Measurements from ENCODE around the gene EME2.

The EME2 gene

DNA sequence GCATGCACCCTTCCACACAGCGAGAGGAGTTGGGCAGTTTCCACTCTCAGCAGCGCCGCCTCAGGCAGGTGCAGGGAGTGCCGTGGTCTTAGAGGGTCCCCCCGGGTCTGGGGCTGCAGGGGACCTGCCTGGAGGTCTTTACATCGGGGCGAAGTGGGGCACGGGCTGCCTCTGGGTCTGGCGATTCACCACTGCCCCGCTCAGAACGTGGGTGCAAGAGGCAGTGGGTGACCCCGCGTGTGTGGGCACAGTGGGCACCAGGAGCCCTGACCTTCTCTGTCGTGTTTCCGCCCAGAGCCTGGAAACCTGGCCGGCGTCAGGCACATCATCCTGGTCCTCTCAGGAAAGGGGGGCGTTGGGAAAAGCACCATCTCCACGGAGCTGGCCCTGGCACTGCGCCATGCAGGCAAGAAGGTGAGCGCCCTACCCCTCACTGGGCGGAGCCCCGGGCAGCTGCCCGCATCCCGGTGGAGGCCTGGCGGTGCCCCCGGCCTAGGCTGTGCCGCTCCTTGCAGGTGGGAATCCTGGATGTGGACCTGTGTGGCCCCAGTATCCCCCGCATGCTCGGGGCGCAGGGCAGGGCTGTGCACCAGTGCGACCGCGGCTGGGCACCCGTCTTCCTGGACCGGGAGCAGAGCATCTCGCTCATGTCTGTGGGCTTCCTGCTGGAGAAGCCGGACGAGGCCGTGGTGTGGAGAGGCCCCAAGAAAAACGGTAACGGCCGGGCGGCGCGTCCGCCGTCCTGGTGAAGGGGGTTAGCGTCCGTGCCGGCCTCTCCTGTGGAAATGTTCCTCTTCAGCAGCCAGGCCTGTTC, 13.8 kb downstream of the EME2 start:
- H2AFZ ChIP-seq (ENCODE audit: low read depth, low read length), result no peak overlapping the region

DNA sequence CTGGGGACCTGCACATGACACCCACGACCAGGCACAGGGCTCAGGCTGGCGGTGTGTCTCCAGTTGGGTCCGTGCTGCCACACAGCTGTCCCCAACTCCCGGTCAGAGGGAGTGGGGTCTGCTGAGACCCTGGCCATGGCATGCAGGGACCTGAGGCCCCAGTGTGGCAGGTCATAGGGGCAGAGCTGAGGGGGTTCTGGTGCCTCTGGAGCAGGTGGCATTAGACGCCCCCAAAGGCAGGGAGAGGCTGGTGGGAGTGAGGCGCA, 14.4 kb downstream of the EME2 start:
- Histone ChIP-seq H2AFZ (ENCODE audit: low read depth, low read length) (no peak overlapping the region), H3K23ac (ENCODE audit: low read length in 2 of 2) (no peak overlapping the region), H3K4ac (ENCODE audit: low read depth in 1 of 2, low read length in 2 of 2) (no peak overlapping the region), H3K4me1 (ENCODE audit: control insufficient read depth, insufficient read depth, low read depth, low read length) (peaks cover 7% of the 10 kb centered on the region), H4K8ac (ENCODE audit: low read length) (no peak overlapping the region), H2BK5ac (ENCODE audit: low read depth, low read length, poor library complexity, severe bottlenecking) (no peak overlapping the region), H4K91ac (ENCODE audit: low read length) (no peak overlapping the region), H3K4me2 (ENCODE audit: low read length, poor library complexity, severe bottlenecking) (no peak overlapping the region), H2BK15ac (ENCODE audit: low read depth, poor library complexity, severe bottlenecking) (no peak overlapping the region), H3K14ac (ENCODE audit: low read length in 2 of 2) (no peak overlapping the region), H3K79me1 (replicated peaks; ENCODE audit: low read length, poor library complexity, severe bottlenecking) (peaks cover 43% of the 10 kb centered on the region), H2AK5ac (ENCODE audit: low read length, severe bottlenecking) (no peak overlapping the region), H3K18ac (ENCODE audit: low read depth in 1 of 2, low read length in 2 of 2) (no peak overlapping the region), H2BK12ac (ENCODE audit: low read length in 2 of 2) (no peak overlapping the region), H3K9ac (ENCODE audit: low read length) (no peak overlapping the region), H2BK120ac (ENCODE audit: low read depth, low read length) (no peak overlapping the region), H3K27ac (ENCODE audit: low read length, poor library complexity, severe bottlenecking) (no peak overlapping the region), H3K4me3 (ENCODE audit: insufficient read depth in 1 of 2, low read depth in 1 of 2, low read length in 2 of 2) (no peak overlapping the region), H3K36me3 (ENCODE audit: control insufficient read depth in 1 of 2, insufficient read depth in 2 of 2, low read depth in 1 of 2, low read length in 2 of 2) (peaks cover 27 to 70% of the 10 kb centered on the region in 2 experiments), H3K27me3 (ENCODE audit: control insufficient read depth in 1 of 2, insufficient read depth in 1 of 2, low read length in 2 of 2) (no peaks in the 10 kb centered on the region), H3K9me3 (ENCODE audit: control insufficient read depth, low read length) (no peaks in the 10 kb centered on the region)
- 95% methylated on average over 6 of the region's 6 CpGs for WGBS
- DNase-seq, result no peak

More for the DNA sequence above, 13.8 kb downstream of the EME2 start:
- Histone ChIP-seq H3K9me3 (ENCODE audit: control insufficient read depth, low read length) (no peaks in the 10 kb centered on the region), H3K36me3 (ENCODE audit: control insufficient read depth in 1 of 2, insufficient read depth in 2 of 2, low read depth in 1 of 2, low read length in 2 of 2) (peaks cover 26 to 65% of the 10 kb centered on the region in 2 experiments), H3K4ac (ENCODE audit: low read depth in 1 of 2, low read length in 2 of 2) (no peak overlapping the region), H3K23ac (ENCODE audit: low read length in 2 of 2) (no peak overlapping the region), H4K91ac (ENCODE audit: low read length) (peak overlapping the region; percentile 40), H3K4me2 (ENCODE audit: low read length, poor library complexity, severe bottlenecking) (no peak overlapping the region), H3K27ac (ENCODE audit: low read length, poor library complexity, severe bottlenecking) (no peak overlapping the region), H2AK5ac (ENCODE audit: low read length, severe bottlenecking) (no peak overlapping the region), H2BK15ac (ENCODE audit: low read depth, poor library complexity, severe bottlenecking) (no peak overlapping the region), H3K9ac (ENCODE audit: low read length) (no peak overlapping the region), H3K27me3 (ENCODE audit: control insufficient read depth in 1 of 2, insufficient read depth in 1 of 2, low read length in 2 of 2) (no peaks in the 10 kb centered on the region), H2BK12ac (ENCODE audit: low read length in 2 of 2) (no peak overlapping the region), H3K4me3 (ENCODE audit: insufficient read depth in 1 of 2, low read depth in 1 of 2, low read length in 2 of 2) (no peak overlapping the region), H4K8ac (ENCODE audit: low read length) (no peak overlapping the region), H3K4me1 (ENCODE audit: control insufficient read depth, insufficient read depth, low read depth, low read length) (peaks cover 11% of the 10 kb centered on the region), H2BK5ac (ENCODE audit: low read depth, low read length, poor library complexity, severe bottlenecking) (no peak overlapping the region), H3K79me1 (replicated peaks; ENCODE audit: low read length, poor library complexity, severe bottlenecking) (peaks cover 43% of the 10 kb centered on the region), H3K18ac (ENCODE audit: low read depth in 1 of 2, low read length in 2 of 2) (no peak overlapping the region), H2BK120ac (ENCODE audit: low read depth, low read length) (no peak overlapping the region), H3K14ac (ENCODE audit: low read length in 2 of 2) (no peak overlapping the region)
- WGBS, result 94% methylated on average over 51 of the region's 51 CpGs
- no peak for DNase-seq

DNA sequence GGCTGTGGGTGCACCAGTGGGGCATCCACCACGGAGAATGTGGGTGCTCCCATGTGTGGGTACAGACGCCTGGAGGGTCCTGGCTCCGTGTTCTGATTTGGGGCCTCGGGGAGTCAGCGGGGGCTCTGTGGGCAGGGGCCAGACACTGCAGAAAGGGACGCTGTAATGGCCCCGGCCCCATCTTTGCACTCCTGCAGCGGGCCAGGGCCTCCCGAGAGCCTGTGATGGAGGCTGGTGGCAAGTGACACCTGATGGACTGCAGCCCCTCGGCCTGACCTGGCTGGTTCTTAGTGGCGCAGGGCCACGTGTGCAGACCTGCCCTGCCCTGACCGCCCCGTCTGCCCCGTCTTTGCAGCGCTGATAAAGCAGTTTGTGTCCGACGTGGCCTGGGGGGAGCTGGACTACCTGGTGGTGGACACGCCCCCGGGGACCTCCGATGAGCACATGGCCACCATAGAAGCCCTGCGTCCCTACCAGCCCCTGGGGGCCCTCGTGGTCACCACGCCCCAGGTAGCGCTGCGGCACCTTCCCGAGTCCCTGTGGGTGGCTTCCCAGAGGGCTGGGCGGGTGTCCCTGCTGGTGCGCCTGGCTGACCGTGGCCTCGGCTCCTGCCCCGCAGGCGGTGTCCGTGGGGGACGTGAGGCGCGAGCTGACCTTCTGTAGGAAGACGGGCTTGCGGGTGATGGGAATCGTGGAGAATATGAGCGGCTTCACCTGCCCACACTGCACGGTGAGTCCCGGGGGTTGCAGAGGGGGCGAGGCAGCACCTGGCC, 14.9 kb downstream of the EME2 start:
- Histone ChIP-seq H2BK15ac (ENCODE audit: low read depth, poor library complexity, severe bottlenecking) (no peak overlapping the region), H2BK120ac (ENCODE audit: low read depth, low read length) (no peak overlapping the region), H3K79me1 (replicated peaks; ENCODE audit: low read length, poor library complexity, severe bottlenecking) (peaks cover 43% of the 10 kb centered on the region), H3K36me3 (ENCODE audit: control insufficient read depth in 1 of 2, insufficient read depth in 2 of 2, low read depth in 1 of 2, low read length in 2 of 2) (peaks cover 27 to 76% of the 10 kb centered on the region in 2 experiments), H3K14ac (ENCODE audit: low read length in 2 of 2) (no peak overlapping the region), H3K27me3 (ENCODE audit: control insufficient read depth in 1 of 2, insufficient read depth in 1 of 2, low read length in 2 of 2) (no peaks in the 10 kb centered on the region), H3K4me2 (ENCODE audit: low read length, poor library complexity, severe bottlenecking) (no peak overlapping the region), H3K4me3 (ENCODE audit: insufficient read depth in 1 of 2, low read depth in 1 of 2, low read length in 2 of 2) (no peak overlapping the region), H3K4me1 (ENCODE audit: control insufficient read depth, insufficient read depth, low read depth, low read length) (peaks cover 7% of the 10 kb centered on the region), H3K9ac (ENCODE audit: low read length) (no peak overlapping the region), H2AFZ (ENCODE audit: low read depth, low read length) (no peak overlapping the region), H3K9me3 (ENCODE audit: control insufficient read depth, low read length) (no peaks in the 10 kb centered on the region), H3K18ac (ENCODE audit: low read depth in 1 of 2, low read length in 2 of 2) (no peak overlapping the region), H4K91ac (ENCODE audit: low read length) (no peak overlapping the region), H3K23ac (ENCODE audit: low read length in 2 of 2) (no peak overlapping the region), H3K27ac (ENCODE audit: low read length, poor library complexity, severe bottlenecking) (no peak overlapping the region), H3K4ac (ENCODE audit: low read depth in 1 of 2, low read length in 2 of 2) (no peak overlapping the region), H4K8ac (ENCODE audit: low read length) (no peak overlapping the region), H2BK12ac (ENCODE audit: low read length in 2 of 2) (no peak overlapping the region), H2AK5ac (ENCODE audit: low read length, severe bottlenecking) (no peak overlapping the region), H2BK5ac (ENCODE audit: low read depth, low read length, poor library complexity, severe bottlenecking) (no peak overlapping the region)
- no peak for DNase-seq
- 98% methylated on average over 44 of the region's 44 CpGs for WGBS

DNA sequence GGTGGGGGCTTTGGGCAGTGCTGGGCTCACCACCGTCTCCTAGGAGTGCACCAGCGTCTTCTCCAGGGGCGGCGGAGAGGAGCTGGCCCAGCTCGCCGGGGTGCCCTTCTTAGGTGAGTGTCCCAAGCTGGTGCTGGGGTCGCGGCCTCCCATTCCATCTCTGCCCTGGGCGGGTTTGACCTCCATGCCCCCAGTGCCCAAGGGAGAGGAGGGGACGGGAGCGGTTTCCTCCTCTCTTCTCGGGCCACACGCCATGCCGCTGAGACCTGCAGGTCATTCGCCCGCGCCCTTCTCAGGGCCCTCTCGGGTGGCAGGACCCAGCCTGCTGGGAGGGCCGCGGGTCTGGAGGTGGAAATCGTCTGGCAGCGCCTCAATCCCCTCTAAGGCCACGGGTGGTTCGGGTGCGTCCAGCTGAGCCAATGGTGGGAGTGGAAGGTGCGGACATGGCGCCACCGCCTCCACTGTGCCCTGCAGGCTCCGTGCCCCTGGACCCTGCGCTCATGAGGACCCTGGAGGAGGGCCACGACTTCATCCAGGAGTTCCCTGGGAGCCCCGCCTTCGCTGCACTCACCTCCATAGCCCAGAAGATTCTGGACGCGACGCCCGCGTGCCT, 15.6 kb downstream of the EME2 start:
- 95% methylated on average over 38 of the region's 38 CpGs for WGBS
- no peak for DNase-seq

More for the DNA sequence above, 15.6 kb downstream of the EME2 start:
- Histone ChIP-seq H2BK15ac (ENCODE audit: low read depth, poor library complexity, severe bottlenecking) (no peak overlapping the region), H3K27me3 (ENCODE audit: control insufficient read depth in 1 of 2, insufficient read depth in 1 of 2, low read length in 2 of 2) (no peaks in the 10 kb centered on the region), H3K4ac (ENCODE audit: low read depth in 1 of 2, low read length in 2 of 2) (no peak overlapping the region), H3K4me3 (ENCODE audit: insufficient read depth in 1 of 2, low read depth in 1 of 2, low read length in 2 of 2) (no peak overlapping the region), H3K9ac (ENCODE audit: low read length) (no peak overlapping the region), H3K36me3 (ENCODE audit: control insufficient read depth in 1 of 2, insufficient read depth in 2 of 2, low read depth in 1 of 2, low read length in 2 of 2) (peaks cover 27 to 82% of the 10 kb centered on the region in 2 experiments), H3K23ac (ENCODE audit: low read length in 2 of 2) (no peak overlapping the region), H3K27ac (ENCODE audit: low read length, poor library complexity, severe bottlenecking) (no peak overlapping the region), H2BK5ac (ENCODE audit: low read depth, low read length, poor library complexity, severe bottlenecking) (no peak overlapping the region), H4K8ac (ENCODE audit: low read length) (no peak overlapping the region), H3K4me2 (ENCODE audit: low read length, poor library complexity, severe bottlenecking) (no peak overlapping the region), H2BK120ac (ENCODE audit: low read depth, low read length) (no peak overlapping the region), H2AK5ac (ENCODE audit: low read length, severe bottlenecking) (no peak overlapping the region), H3K9me3 (ENCODE audit: control insufficient read depth, low read length) (no peaks in the 10 kb centered on the region), H3K4me1 (ENCODE audit: control insufficient read depth, insufficient read depth, low read depth, low read length) (peaks cover 7% of the 10 kb centered on the region), H3K14ac (ENCODE audit: low read length in 2 of 2) (no peak overlapping the region), H3K79me1 (replicated peaks; ENCODE audit: low read length, poor library complexity, severe bottlenecking) (peaks cover 43% of the 10 kb centered on the region), H2AFZ (ENCODE audit: low read depth, low read length) (no peak overlapping the region), H4K91ac (ENCODE audit: low read length) (no peak overlapping the region), H3K18ac (ENCODE audit: low read depth in 1 of 2, low read length in 2 of 2) (no peak overlapping the region), H2BK12ac (ENCODE audit: low read length in 2 of 2) (no peak overlapping the region)
